Astrocyte (in vitro differentiated cells and primary cell): ENCODE results near the gene TRIO.

Source experiments
- EZH2 ChIP-seq: IDR thresholded peaks from 2 replicates; pipeline ENCODE4 v1.6.1; 2012; ENCODE audit warnings: mild to moderate bottlenecking, low read length, inconsistent platforms; ENCODE audit not compliant: insufficient read depth
- TF ChIP-seq, protein P1 (sequence below): IDR thresholded peaks from 2 replicates; pipeline ENCODE4 v1.5.1; 2011; ENCODE audit warnings: low read depth, mild to moderate bottlenecking, inconsistent platforms, low read length, moderate library complexity; ENCODE audit not compliant: insufficient read depth

DNA sequence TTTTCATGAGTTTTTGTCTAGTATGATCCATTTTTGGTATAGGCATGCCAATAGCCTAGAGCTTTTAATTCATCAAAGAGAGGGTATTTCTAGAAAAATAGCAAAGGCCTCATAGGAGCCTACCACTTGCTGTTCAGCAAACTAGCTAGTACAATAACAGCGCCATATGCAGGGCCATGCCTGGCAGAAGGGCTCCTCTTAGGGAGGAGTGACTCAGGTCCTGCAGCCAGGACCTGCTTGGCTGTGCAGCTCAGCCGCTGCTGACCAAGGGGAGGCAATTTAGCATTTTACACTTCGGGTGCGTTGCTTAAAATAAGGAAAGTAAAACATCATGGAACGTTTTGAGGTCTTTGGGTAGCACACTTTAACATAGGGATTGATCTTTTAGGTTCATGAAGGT is 100.6 kb downstream of the TRIO start:
- TF ChIP-seq EZH2, result no peak
- TF ChIP-seq, protein P1, sequence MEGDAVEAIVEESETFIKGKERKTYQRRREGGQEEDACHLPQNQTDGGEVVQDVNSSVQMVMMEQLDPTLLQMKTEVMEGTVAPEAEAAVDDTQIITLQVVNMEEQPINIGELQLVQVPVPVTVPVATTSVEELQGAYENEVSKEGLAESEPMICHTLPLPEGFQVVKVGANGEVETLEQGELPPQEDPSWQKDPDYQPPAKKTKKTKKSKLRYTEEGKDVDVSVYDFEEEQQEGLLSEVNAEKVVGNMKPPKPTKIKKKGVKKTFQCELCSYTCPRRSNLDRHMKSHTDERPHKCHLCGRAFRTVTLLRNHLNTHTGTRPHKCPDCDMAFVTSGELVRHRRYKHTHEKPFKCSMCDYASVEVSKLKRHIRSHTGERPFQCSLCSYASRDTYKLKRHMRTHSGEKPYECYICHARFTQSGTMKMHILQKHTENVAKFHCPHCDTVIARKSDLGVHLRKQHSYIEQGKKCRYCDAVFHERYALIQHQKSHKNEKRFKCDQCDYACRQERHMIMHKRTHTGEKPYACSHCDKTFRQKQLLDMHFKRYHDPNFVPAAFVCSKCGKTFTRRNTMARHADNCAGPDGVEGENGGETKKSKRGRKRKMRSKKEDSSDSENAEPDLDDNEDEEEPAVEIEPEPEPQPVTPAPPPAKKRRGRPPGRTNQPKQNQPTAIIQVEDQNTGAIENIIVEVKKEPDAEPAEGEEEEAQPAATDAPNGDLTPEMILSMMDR, result no peak
